ENCODE results near the gene DBF4.
A peak's percentile ranks its signal among the peaks of the same experiment; 100 is the strongest.
"Not testable (repeated sequence)": the region's sequence is repeated elsewhere in the genome, so short reads cannot be mapped to it uniquely, and the experiment has no call there.

The DBF4 gene

GRCh38 chr7:87874066-87874465 lies 2.2 kb upstream of the DBF4 start:
- Mint-ChIP-seq H3K4me1 (peaks cover 37% of the 10 kb centered on the region), H3K4me3 (peak overlapping the region; percentile 79), H3K36me3 (peaks cover 30% of the 10 kb centered on the region), H3K27me3 (no peaks in the 10 kb centered on the region), H3K9me3 (peaks cover 6% of the 10 kb centered on the region), H3K27ac (peak overlapping the region; percentile 38)

GRCh38 chr7:87875151-87876039 lies 898 bp upstream of the DBF4 start:
- Mint-ChIP-seq H3K27me3 (no peaks in the 10 kb centered on the region), H3K9me3 (peaks cover 6% of the 10 kb centered on the region), H3K27ac (peak overlapping the region; percentile 79), H3K4me1 (peaks cover 49% of the 10 kb centered on the region), H3K36me3 (peaks cover 26% of the 10 kb centered on the region), H3K4me3 (peak overlapping the region; percentile 96)

GRCh38 chr7:87876869-87877234 lies 559 bp downstream of the DBF4 start:
- H3K4me3 Mint-ChIP-seq: peak overlapping the region; percentile 96
- H3K36me3 Mint-ChIP-seq: peaks cover 18% of the 10 kb centered on the region
- H3K9me3 Mint-ChIP-seq: peaks cover 6% of the 10 kb centered on the region
- no peaks in the 10 kb centered on the region for H3K27me3 Mint-ChIP-seq
- peak overlapping the region; percentile 93 for H3K27ac Mint-ChIP-seq
- peaks cover 59% of the 10 kb centered on the region for H3K4me1 Mint-ChIP-seq

GRCh38 chr7:87877366-87878040 lies 1.2 kb downstream of the DBF4 start:
- Mint-ChIP-seq H3K4me1 (peaks cover 59% of the 10 kb centered on the region), H3K36me3 (peaks cover 14% of the 10 kb centered on the region), H3K27me3 (no peaks in the 10 kb centered on the region), H3K9me3 (no peaks in the 10 kb centered on the region), H3K27ac (no peak overlapping the region), H3K4me3 (peak overlapping the region; percentile 96)

GRCh38 chr7:87878208-87878735 lies 2.0 kb downstream of the DBF4 start:
- H3K36me3 Mint-ChIP-seq: peaks cover 11% of the 10 kb centered on the region
- no peak overlapping the region for H3K27ac Mint-ChIP-seq
- no peaks in the 10 kb centered on the region for H3K27me3 Mint-ChIP-seq
- H3K4me3 Mint-ChIP-seq: peak overlapping the region; percentile 96
- peaks cover 61% of the 10 kb centered on the region for H3K4me1 Mint-ChIP-seq
- H3K9me3 Mint-ChIP-seq: no peaks in the 10 kb centered on the region

- no peak overlapping the region for H3K27ac Mint-ChIP-seq
- H3K9me3 Mint-ChIP-seq: no peaks in the 10 kb centered on the region
- H3K27me3 Mint-ChIP-seq: no peaks in the 10 kb centered on the region
- peaks cover 10% of the 10 kb centered on the region for H3K36me3 Mint-ChIP-seq
- no peak overlapping the region for H3K4me3 Mint-ChIP-seq
- peaks cover 45% of the 10 kb centered on the region for H3K4me1 Mint-ChIP-seq
These were observed 6.1 kb downstream of the DBF4 start for GRCh38 chr7:87882151-87882937.

GRCh38 chr7:87885018-87885417 lies 8.7 kb downstream of the DBF4 start:
- H3K4me3 Mint-ChIP-seq: no peak overlapping the region
- no peaks in the 10 kb centered on the region for H3K9me3 Mint-ChIP-seq
- peaks cover 12% of the 10 kb centered on the region for H3K36me3 Mint-ChIP-seq
- H3K4me1 Mint-ChIP-seq: peaks cover 29% of the 10 kb centered on the region
- H3K27ac Mint-ChIP-seq: no peak overlapping the region
- H3K27me3 Mint-ChIP-seq: no peaks in the 10 kb centered on the region

- Mint-ChIP-seq H3K4me1 (peaks cover 23% of the 10 kb centered on the region), H3K27ac (no peak overlapping the region), H3K4me3 (no peak overlapping the region), H3K27me3 (no peaks in the 10 kb centered on the region), H3K36me3 (peaks cover 12% of the 10 kb centered on the region), H3K9me3 (no peaks in the 10 kb centered on the region)
These were observed 10.6 kb downstream of the DBF4 start for GRCh38 chr7:87886875-87887274.

GRCh38 chr7:87895363-87895762 lies 19.1 kb downstream of the DBF4 start:
- H3K4me3 Mint-ChIP-seq: no peak overlapping the region
- peaks cover 12% of the 10 kb centered on the region for H3K4me1 Mint-ChIP-seq
- peaks cover 13% of the 10 kb centered on the region for H3K36me3 Mint-ChIP-seq
- no peaks in the 10 kb centered on the region for H3K9me3 Mint-ChIP-seq
- no peak overlapping the region for H3K27ac Mint-ChIP-seq
- no peaks in the 10 kb centered on the region for H3K27me3 Mint-ChIP-seq

GRCh38 chr7:87899255-87899654 lies 23.0 kb downstream of the DBF4 start:
- no peaks in the 10 kb centered on the region for H3K27me3 Mint-ChIP-seq
- H3K4me3 Mint-ChIP-seq: no peak overlapping the region
- peaks cover 9% of the 10 kb centered on the region for H3K36me3 Mint-ChIP-seq
- peaks cover 3% of the 10 kb centered on the region for H3K4me1 Mint-ChIP-seq
- H3K9me3 Mint-ChIP-seq: no peaks in the 10 kb centered on the region
- H3K27ac Mint-ChIP-seq: no peak overlapping the region

- not testable (repeated sequence) for H3K9me3 Mint-ChIP-seq, H3K36me3 Mint-ChIP-seq, H3K27me3 Mint-ChIP-seq, H3K4me3 Mint-ChIP-seq
- Mint-ChIP-seq H3K4me1 (peaks cover 11% of the 10 kb centered on the region), H3K27ac (peak overlapping the region; percentile 12)
These were observed 31.0 kb downstream of the DBF4 start for GRCh38 chr7:87907136-87907906.

GRCh38 chr7:87908814-87909213 lies 32.5 kb downstream of the DBF4 start:
- H3K4me1 Mint-ChIP-seq: peaks cover 11% of the 10 kb centered on the region
- not testable (repeated sequence) for H3K27ac Mint-ChIP-seq

GRCh38 chr7:87912121-87912520 lies 35.8 kb downstream of the DBF4 start:
- H3K27ac Mint-ChIP-seq: no peak overlapping the region
- no peaks in the 10 kb centered on the region for H3K9me3 Mint-ChIP-seq
- no peak overlapping the region for H3K4me3 Mint-ChIP-seq
- peaks cover 8% of the 10 kb centered on the region for H3K36me3 Mint-ChIP-seq
- H3K27me3 Mint-ChIP-seq: no peaks in the 10 kb centered on the region
- H3K4me1 Mint-ChIP-seq: peaks cover 5% of the 10 kb centered on the region

More at GRCh38 chr7:87908814-87909213, 32.5 kb downstream of the DBF4 start:
- not testable (repeated sequence) for H3K36me3 Mint-ChIP-seq, H3K27me3 Mint-ChIP-seq, H3K9me3 Mint-ChIP-seq, H3K4me3 Mint-ChIP-seq

GRCh38 chr7:87918740-87919139 lies 42.4 kb downstream of the DBF4 start:
- Mint-ChIP-seq H3K4me1 (no peaks in the 10 kb centered on the region), H3K27ac (no peak overlapping the region), H3K36me3 (no peaks in the 10 kb centered on the region), H3K9me3 (no peaks in the 10 kb centered on the region), H3K27me3 (peaks cover 3% of the 10 kb centered on the region), H3K4me3 (no peak overlapping the region)

GRCh38 chr7:87919875-87920274 lies 43.6 kb downstream of the DBF4 start:
- Mint-ChIP-seq H3K9me3 (no peaks in the 10 kb centered on the region), H3K36me3 (no peaks in the 10 kb centered on the region), H3K27ac (no peak overlapping the region), H3K4me1 (no peaks in the 10 kb centered on the region), H3K4me3 (no peak overlapping the region), H3K27me3 (peaks cover 3% of the 10 kb centered on the region)
